ENCODE data around the gene CTTN. TPM values are rescaled to one million over a fixed set of nuclear protein-coding genes. Genes with fewer than 3 reads are reported as not detected.

CTTN gene
- total and polyA plus RNA-seq, 7 donors: 44.1 to 117 (median 88.4) TPM

DNA sequence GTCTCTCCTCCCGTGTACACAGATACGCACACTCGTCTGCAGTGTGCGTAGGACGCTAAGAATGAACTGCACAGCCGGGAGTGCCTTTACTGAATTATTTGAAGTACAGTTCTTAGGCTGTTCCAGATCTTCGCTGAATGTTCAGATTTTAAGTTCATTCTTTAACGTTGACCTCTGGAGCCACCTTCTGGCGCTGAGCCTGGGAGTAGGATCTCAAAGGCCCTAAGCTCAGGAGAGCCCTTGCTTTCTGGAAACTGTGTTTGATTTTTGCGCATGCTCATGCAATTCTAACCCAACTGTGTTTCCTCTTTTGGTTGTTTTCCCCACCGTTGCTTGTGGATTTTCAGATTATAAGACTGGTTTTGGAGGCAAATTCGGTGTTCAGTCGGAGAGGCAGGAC is 22.8 kb downstream of the CTTN start:
- TF ChIP-seq, protein P1, sequence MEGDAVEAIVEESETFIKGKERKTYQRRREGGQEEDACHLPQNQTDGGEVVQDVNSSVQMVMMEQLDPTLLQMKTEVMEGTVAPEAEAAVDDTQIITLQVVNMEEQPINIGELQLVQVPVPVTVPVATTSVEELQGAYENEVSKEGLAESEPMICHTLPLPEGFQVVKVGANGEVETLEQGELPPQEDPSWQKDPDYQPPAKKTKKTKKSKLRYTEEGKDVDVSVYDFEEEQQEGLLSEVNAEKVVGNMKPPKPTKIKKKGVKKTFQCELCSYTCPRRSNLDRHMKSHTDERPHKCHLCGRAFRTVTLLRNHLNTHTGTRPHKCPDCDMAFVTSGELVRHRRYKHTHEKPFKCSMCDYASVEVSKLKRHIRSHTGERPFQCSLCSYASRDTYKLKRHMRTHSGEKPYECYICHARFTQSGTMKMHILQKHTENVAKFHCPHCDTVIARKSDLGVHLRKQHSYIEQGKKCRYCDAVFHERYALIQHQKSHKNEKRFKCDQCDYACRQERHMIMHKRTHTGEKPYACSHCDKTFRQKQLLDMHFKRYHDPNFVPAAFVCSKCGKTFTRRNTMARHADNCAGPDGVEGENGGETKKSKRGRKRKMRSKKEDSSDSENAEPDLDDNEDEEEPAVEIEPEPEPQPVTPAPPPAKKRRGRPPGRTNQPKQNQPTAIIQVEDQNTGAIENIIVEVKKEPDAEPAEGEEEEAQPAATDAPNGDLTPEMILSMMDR (IDR thresholded peaks at IDR 0.05): no peak
- 80 to 89% (median 82%) methylated on average over 13 of the region's 13 CpGs for WGBS, 3 donors
- ATAC-seq: no peak
- Histone ChIP-seq H3K4me1 (no peaks in the 10 kb centered on the region), H3K27ac (no peak overlapping the region), H3K27me3 (ENCODE audit: insufficient read depth in 3 of 3, low read length in 2 of 3) (no peaks in the 10 kb centered on the region), H3K4me3 (no peak overlapping the region), H3K9me3 (no peaks in the 10 kb centered on the region), H3K36me3 (ENCODE audit: insufficient read depth in 1 of 2, low read depth in 1 of 2) (peaks cover 14 to 98% of the 10 kb centered on the region in 2 donors)
- intact Hi-C loops (cut with DNase I): no loop called here
- DNase-seq: no peak

- Histone ChIP-seq H3K36me3 (ENCODE audit: insufficient read depth in 1 of 2, low read depth in 1 of 2) (peaks cover 13 to 98% of the 10 kb centered on the region in 2 donors), H3K27me3 (ENCODE audit: insufficient read depth in 3 of 3, low read length in 2 of 3) (no peaks in the 10 kb centered on the region), H3K9me3 (no peaks in the 10 kb centered on the region), H3K27ac (no peak overlapping the region), H3K4me3 (no peak overlapping the region), H3K4me1 (no peaks in the 10 kb centered on the region)
- TF ChIP-seq, protein P1 (IDR thresholded peaks at IDR 0.05): no peak
- 88 to 91% (median 90%) methylated on average over 35 of the region's 35 CpGs for WGBS, 3 donors
- intact Hi-C loops (cut with DNase I): no loop called here
- ATAC-seq (no peak), DNase-seq (no peak)
These were observed 24.6 kb downstream of the CTTN start for GRCh38 chr11:70422692-70423522.

- Histone ChIP-seq H3K36me3 (ENCODE audit: insufficient read depth in 1 of 2, low read depth in 1 of 2) (peaks cover 13 to 98% of the 10 kb centered on the region in 2 donors), H3K27me3 (ENCODE audit: insufficient read depth in 3 of 3, low read length in 2 of 3) (no peaks in the 10 kb centered on the region), H3K4me3 (no peak overlapping the region), H3K9me3 (no peaks in the 10 kb centered on the region), H3K27ac (no peak overlapping the region), H3K4me1 (no peaks in the 10 kb centered on the region)
- ATAC-seq (peak in 3 of 4 donors; percentile 19 to 36 (median 22)), DNase-seq (no peak)
- WGBS, 3 donors: 89 to 93% (median 92%) methylated on average over 33 to 34 of the region's 34 CpGs
- intact Hi-C loops (cut with DNase I): no loop called here
- TF ChIP-seq, protein P1 (IDR thresholded peaks at IDR 0.05): no peak
These were observed 25.5 kb downstream of the CTTN start for GRCh38 chr11:70423523-70424505.

- TF ChIP-seq, protein P1 (IDR thresholded peaks at IDR 0.05): no peak
- H3K36me3 ChIP-seq (ENCODE audit: insufficient read depth in 1 of 2, low read depth in 1 of 2): peaks cover 9 to 98% of the 10 kb centered on the region in 2 donors
- no peak overlapping the region for H3K27ac ChIP-seq
- intact Hi-C loops (cut with DNase I): no loop called here
- no peaks in the 10 kb centered on the region for H3K9me3 ChIP-seq
- no peak overlapping the region for H3K4me3 ChIP-seq
- ATAC-seq (no peak), DNase-seq (peak in 1 of 2 donors; percentile 26)
- H3K4me1 ChIP-seq: no peaks in the 10 kb centered on the region
- no peaks in the 10 kb centered on the region for H3K27me3 ChIP-seq (ENCODE audit: insufficient read depth in 3 of 3, low read length in 2 of 3)
- WGBS, 3 donors: 91 to 94% (median 93%) methylated on average over 14 of the region's 14 CpGs
These were observed 26.5 kb downstream of the CTTN start for GRCh38 chr11:70424765-70425344.
